Measurements from ENCODE around the gene GLS.

Gene GLS

GRCh38 chr2:191014653-191015020 is 134.0 kb downstream of the GLS start:
- Histone ChIP-seq H3K27ac (ENCODE audit: extremely low read depth, low read depth, low read length) (no peak overlapping the region), H3K36me3 (ENCODE audit: control insufficient read depth in 2 of 2, insufficient read depth in 1 of 2, low read length in 2 of 2) (peaks cover under 1 to 16% of the 10 kb centered on the region in 2 experiments), H3K4me1 (ENCODE audit: control insufficient read depth, insufficient read depth, low read length) (no peaks in the 10 kb centered on the region; the same call in 1 of the 2 replicates), H3K9me3 (ENCODE audit: control insufficient read depth, insufficient read depth, low read depth, low read length) (no peaks in the 10 kb centered on the region), H3K4me3 (ENCODE audit: low read depth, low read length) (peak overlapping the region; percentile 50)
- ChIA-PET POLR2A (interaction anchor here (1.1 kb wide), 2 partner anchors 35 to 133 kb away, joined by 3 to 4 read pairs; no protein-coding TSS in a partner anchor), CTCF (interaction anchor here (0.7 to 2.0 kb wide), 3 partner anchors 18 to 136 kb away, joined by 3 to 7 read pairs (median 4); partner anchors contain the start of gene STAT4)
- no peak for TF ChIP-seq ZNF146 (tag by site-specific recombination; IDR thresholded peaks at IDR 0.05)
- TF ChIP-seq ZIC2 (tag by site-specific recombination; IDR thresholded peaks at IDR 0.05), result no peak
- TF ChIP-seq ZNF341 (tag by site-specific recombination; IDR thresholded peaks at IDR 0.05; ENCODE audit: low read depth), result no peak
- no peak for TF ChIP-seq ZNF274 (IDR thresholded peaks at IDR 0.05; ENCODE audit: low read length)
- no peak for TF ChIP-seq ZNF274 (tag by site-specific recombination; IDR thresholded peaks at IDR 0.05; ENCODE audit: borderline replicate concordance)
- no peak for TF ChIP-seq ZNF2 (tag by site-specific recombination; IDR thresholded peaks at IDR 0.05)
- no peak for TF ChIP-seq MEIS1 (CRISPR knock-in tag; IDR thresholded peaks at IDR 0.05; ENCODE audit: borderline replicate concordance)
- no peak for TF ChIP-seq ZNF501 (tag by site-specific recombination; IDR thresholded peaks at IDR 0.05)
- TF ChIP-seq, protein P1, sequence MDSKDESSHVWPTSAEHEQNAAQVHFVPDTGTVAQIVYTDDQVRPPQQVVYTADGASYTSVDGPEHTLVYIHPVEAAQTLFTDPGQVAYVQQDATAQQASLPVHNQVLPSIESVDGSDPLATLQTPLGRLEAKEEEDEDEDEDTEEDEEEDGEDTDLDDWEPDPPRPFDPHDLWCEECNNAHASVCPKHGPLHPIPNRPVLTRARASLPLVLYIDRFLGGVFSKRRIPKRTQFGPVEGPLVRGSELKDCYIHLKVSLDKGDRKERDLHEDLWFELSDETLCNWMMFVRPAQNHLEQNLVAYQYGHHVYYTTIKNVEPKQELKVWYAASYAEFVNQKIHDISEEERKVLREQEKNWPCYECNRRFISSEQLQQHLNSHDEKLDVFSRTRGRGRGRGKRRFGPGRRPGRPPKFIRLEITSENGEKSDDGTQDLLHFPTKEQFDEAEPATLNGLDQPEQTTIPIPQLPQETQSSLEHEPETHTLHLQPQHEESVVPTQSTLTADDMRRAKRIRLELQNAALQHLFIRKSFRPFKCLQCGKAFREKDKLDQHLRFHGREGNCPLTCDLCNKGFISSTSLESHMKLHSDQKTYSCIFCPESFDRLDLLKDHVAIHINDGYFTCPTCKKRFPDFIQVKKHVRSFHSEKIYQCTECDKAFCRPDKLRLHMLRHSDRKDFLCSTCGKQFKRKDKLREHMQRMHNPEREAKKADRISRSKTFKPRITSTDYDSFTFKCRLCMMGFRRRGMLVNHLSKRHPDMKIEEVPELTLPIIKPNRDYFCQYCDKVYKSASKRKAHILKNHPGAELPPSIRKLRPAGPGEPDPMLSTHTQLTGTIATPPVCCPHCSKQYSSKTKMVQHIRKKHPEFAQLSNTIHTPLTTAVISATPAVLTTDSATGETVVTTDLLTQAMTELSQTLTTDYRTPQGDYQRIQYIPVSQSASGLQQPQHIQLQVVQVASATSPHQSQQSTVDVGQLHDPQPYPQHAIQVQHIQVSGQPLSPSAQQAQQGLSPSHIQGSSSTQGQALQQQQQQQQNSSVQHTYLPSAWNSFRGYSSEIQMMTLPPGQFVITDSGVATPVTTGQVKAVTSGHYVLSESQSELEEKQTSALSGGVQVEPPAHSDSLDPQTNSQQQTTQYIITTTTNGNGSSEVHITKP (tag by site-specific recombination; IDR thresholded peaks at IDR 0.05), result no peak
- no peak; the same call in 1 of the 2 replicates for TF ChIP-seq ZNF394 (tag by site-specific recombination; IDR thresholded peaks at IDR 0.05; ENCODE audit: borderline replicate concordance)
- no peak for TF ChIP-seq FEZF1 (tag by site-specific recombination; IDR thresholded peaks at IDR 0.05)

All from HEK293 (cell line).